ENCODE results near the gene PERP.

DNA sequence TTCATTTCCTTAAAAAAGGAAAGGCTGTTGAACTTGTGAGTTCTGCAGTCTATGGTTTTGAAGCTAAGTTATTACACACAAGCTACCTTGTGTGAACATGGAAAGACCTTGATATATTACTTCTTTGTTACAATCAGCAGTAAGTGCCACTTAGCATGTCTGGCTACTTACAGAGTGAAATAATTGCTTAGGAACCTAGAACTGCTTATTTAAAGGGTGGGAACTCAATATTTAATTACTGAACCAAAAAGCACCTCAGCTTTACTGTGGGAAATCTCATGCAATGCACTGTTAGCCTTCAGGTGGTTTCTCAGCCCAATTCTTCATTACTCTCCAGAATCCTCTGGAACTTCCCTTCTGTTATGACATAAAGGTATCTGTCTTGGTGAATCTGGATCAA lies 17.9 kb downstream of the PERP start:
- no peak for TF ChIP-seq EZH2phosphoT487 (IDR thresholded peaks at IDR 0.05; ENCODE audit: borderline replicate concordance, low read length)
- TF ChIP-seq, protein P1, sequence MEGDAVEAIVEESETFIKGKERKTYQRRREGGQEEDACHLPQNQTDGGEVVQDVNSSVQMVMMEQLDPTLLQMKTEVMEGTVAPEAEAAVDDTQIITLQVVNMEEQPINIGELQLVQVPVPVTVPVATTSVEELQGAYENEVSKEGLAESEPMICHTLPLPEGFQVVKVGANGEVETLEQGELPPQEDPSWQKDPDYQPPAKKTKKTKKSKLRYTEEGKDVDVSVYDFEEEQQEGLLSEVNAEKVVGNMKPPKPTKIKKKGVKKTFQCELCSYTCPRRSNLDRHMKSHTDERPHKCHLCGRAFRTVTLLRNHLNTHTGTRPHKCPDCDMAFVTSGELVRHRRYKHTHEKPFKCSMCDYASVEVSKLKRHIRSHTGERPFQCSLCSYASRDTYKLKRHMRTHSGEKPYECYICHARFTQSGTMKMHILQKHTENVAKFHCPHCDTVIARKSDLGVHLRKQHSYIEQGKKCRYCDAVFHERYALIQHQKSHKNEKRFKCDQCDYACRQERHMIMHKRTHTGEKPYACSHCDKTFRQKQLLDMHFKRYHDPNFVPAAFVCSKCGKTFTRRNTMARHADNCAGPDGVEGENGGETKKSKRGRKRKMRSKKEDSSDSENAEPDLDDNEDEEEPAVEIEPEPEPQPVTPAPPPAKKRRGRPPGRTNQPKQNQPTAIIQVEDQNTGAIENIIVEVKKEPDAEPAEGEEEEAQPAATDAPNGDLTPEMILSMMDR (IDR thresholded peaks at IDR 0.05; ENCODE audit: low read depth, low read length, poor library complexity, severe bottlenecking): no peak
